OCI-LY7 (cell line): ENCODE measurements around the gene STAG1. TPM values are rescaled to one million over a fixed set of nuclear protein-coding genes. Genes with fewer than 3 reads are reported as not detected.

ENCODE experiments used
- BruUV-seq: library from RNA; stranded (reverse); fragments of 400-500 nt; replicated peaks from 2 replicates; lab custom pipeline; 2021; lab: Mats Ljungman, UMichigan
- CTCF ChIA-PET: fragments of 300-600 bp; sonication (Branson Sonifier 250); formaldehyde crosslinking; loops from one replicate; lab custom pipeline; 2022; ENCODE audit warnings: antibody characterized with exemption; ENCODE audit not compliant: unreplicated experiment; lab: Charles Lee
- POLR2A ChIA-PET: fragments of 300-600 bp; sonication (Branson Sonifier 250); formaldehyde crosslinking; loops from one replicate; lab custom pipeline; 2022; ENCODE audit warnings: antibody characterized with exemption; lab: Charles Lee
- DNase-seq: peaks from one replicate; pipeline ENCODE4 v3.0.0-alpha.2; 2015; ENCODE audit warnings: low spot score
- H2AFZ ChIP-seq: fragments of 200-600 bp; sonication (generic), shearing (Covaris generic); 2 replicates; pipeline ENCODE4 v1.6.1; 2014; ENCODE audit warnings: mild to moderate bottlenecking, antibody characterized with exemption, low read length, moderate library complexity
- H3K27ac ChIP-seq: fragments of 200-600 bp; sonication (generic); 2 replicates; pipeline ENCODE4 v1.5.1; 2014; ENCODE audit warnings: mixed run types, low read depth, mild to moderate bottlenecking, moderate library complexity, low read length, inconsistent platforms; ENCODE audit not compliant: poor library complexity, severe bottlenecking
- H3K36me3 ChIP-seq: fragments of 200-600 bp; sonication (generic); 2 replicates; pipeline ENCODE4 v1.6.1; 2014; ENCODE audit warnings: mild to moderate bottlenecking, antibody characterized with exemption, low read length, moderate library complexity, mixed read lengths; ENCODE audit not compliant: insufficient read depth
- H3K4me1 ChIP-seq: fragments of 200-600 bp; sonication (generic); 2 replicates; pipeline ENCODE4 v1.5.1; 2014; ENCODE audit warnings: mild to moderate bottlenecking, low read length; ENCODE audit not compliant: insufficient read depth, poor library complexity, severe bottlenecking
- H3K4me2 ChIP-seq: fragments of 200-600 bp; sonication (generic); 2 replicates; pipeline ENCODE4 v1.6.1; 2014; ENCODE audit warnings: mild to moderate bottlenecking, low read length
- H3K4me3 ChIP-seq: fragments of 200-600 bp; sonication (generic); 2 replicates; pipeline ENCODE4 v1.5.1; 2014; ENCODE audit warnings: mild to moderate bottlenecking, low read depth, low read length; ENCODE audit not compliant: poor library complexity, severe bottlenecking
- H3K79me2 ChIP-seq: fragments of 200-600 bp; sonication (generic); 2 replicates; pipeline ENCODE4 v1.6.1; 2016; ENCODE audit warnings: low read depth, mild to moderate bottlenecking, low read length, moderate library complexity, mixed read lengths; ENCODE audit not compliant: insufficient read depth
- H3K9me2 ChIP-seq: fragments of 200-600 bp; sonication (generic); 2 replicates; pipeline ENCODE4 v1.6.1; 2016; ENCODE audit warnings: mild to moderate bottlenecking, low read length, mixed read lengths; ENCODE audit not compliant: insufficient read depth
- H3K9me3 ChIP-seq: fragments of 200-600 bp; sonication (generic); 2 replicates; pipeline ENCODE4 v1.6.1; 2014; ENCODE audit warnings: mild to moderate bottlenecking, mixed run types, low read length, mixed read lengths
- H4K20me1 ChIP-seq: fragments of 200-600 bp; sonication (generic); 2 replicates; pipeline ENCODE4 v1.6.1; 2014; ENCODE audit warnings: mild to moderate bottlenecking, antibody characterized with exemption, low read length, moderate library complexity, mixed read lengths; ENCODE audit not compliant: insufficient read depth
- EZH2phosphoT487 ChIP-seq: fragments of 200-600 bp; sonication (generic); IDR thresholded peaks from 2 replicates; pipeline ENCODE4 v1.6.1; 2018; ENCODE audit warnings: low read depth, borderline replicate concordance, mild to moderate bottlenecking, mixed run types, antibody characterized with exemption, low read length, moderate library complexity, mixed read lengths
- intact Hi-C: fragments of 100-400 bp; cut with micrococcal nuclease; formaldehyde crosslinking; loops from one replicate; pipeline ENCODE4 v1.10.0; 2022; ENCODE audit not compliant: unreplicated experiment
- total RNA-seq, 2 experiments: library from RNA; depleted of rRNA in 1 of 2; stranded (reverse); fragments of >200 nt in 1 of 2; shearing (Covaris generic) in 1 of 2; gene quantifications; 2 replicates each; pipeline ENCODE4 v1.2.3, GENCODE V29; 2014 to 2022
- TF ChIP-seq, protein P1 (sequence below): fragments of 200-600 bp; sonication (generic); conservative IDR thresholded peaks from 2 replicates; pipeline ENCODE4 v1.5.1; 2014; ENCODE audit warnings: mild to moderate bottlenecking, antibody characterized with exemption, low read length, moderate library complexity, mixed read lengths

Gene STAG1
- total RNA-seq, 2 experiments from 2014 or later = 30.7 to 46.6 TPM

DNA sequence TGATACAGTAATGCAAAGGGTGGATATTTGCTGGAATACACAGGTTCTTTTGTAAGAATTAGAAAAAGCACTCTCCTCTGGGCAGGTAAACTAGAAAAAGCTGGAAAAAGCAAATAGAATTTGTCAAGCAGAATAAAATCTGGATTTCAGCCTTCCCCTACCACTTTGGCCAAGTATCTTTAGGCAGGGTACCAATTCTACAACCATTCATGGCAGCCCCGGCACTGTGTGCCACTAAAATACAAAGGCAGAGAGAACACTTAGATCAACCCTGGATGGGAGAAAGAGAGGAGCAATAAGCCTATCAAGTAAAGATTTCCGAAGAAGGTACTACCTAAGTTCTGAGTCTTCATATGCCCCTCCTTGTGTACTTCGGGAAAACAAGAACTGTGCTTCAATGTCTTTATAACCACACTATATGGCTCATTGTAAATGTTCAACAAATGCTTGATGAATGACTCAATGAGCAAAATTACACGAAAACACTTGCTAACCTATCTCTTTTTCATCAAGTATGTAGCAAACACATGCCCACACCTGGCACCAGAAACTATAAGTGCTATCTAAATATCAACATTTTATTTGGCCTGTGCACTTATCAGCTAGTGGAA is 20.8 kb downstream of the STAG1 start:
- TF ChIP-seq EZH2phosphoT487 = no peak
- TF ChIP-seq, protein P1, sequence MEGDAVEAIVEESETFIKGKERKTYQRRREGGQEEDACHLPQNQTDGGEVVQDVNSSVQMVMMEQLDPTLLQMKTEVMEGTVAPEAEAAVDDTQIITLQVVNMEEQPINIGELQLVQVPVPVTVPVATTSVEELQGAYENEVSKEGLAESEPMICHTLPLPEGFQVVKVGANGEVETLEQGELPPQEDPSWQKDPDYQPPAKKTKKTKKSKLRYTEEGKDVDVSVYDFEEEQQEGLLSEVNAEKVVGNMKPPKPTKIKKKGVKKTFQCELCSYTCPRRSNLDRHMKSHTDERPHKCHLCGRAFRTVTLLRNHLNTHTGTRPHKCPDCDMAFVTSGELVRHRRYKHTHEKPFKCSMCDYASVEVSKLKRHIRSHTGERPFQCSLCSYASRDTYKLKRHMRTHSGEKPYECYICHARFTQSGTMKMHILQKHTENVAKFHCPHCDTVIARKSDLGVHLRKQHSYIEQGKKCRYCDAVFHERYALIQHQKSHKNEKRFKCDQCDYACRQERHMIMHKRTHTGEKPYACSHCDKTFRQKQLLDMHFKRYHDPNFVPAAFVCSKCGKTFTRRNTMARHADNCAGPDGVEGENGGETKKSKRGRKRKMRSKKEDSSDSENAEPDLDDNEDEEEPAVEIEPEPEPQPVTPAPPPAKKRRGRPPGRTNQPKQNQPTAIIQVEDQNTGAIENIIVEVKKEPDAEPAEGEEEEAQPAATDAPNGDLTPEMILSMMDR = no peak
- peak overlapping the region; percentile 27 for H3K4me2 ChIP-seq
- no peak overlapping the region for H2AFZ ChIP-seq
- TSS peak; percentile 9 for BruUV-seq
- peaks cover 26% of the 10 kb centered on the region for H3K4me1 ChIP-seq
- intact Hi-C loops = no loop called here
- peaks cover 26% of the 10 kb centered on the region for H4K20me1 ChIP-seq
- H3K27ac ChIP-seq = no peak overlapping the region
- no peaks in the 10 kb centered on the region for H3K9me3 ChIP-seq
- POLR2A ChIA-PET = interaction anchor here (0.8 kb wide), 1 partner anchor 14 kb away, joined by 6 read pairs; no protein-coding TSS in a partner anchor
- no peak overlapping the region for H3K4me3 ChIP-seq
- peaks cover 99% of the 10 kb centered on the region for H3K79me2 ChIP-seq
- DNase-seq = no peak
- CTCF ChIA-PET = no interaction called here
- peaks cover 2% of the 10 kb centered on the region; the same call in 1 of the 2 replicates for H3K36me3 ChIP-seq
- no peaks in the 10 kb centered on the region for H3K9me2 ChIP-seq

DNA sequence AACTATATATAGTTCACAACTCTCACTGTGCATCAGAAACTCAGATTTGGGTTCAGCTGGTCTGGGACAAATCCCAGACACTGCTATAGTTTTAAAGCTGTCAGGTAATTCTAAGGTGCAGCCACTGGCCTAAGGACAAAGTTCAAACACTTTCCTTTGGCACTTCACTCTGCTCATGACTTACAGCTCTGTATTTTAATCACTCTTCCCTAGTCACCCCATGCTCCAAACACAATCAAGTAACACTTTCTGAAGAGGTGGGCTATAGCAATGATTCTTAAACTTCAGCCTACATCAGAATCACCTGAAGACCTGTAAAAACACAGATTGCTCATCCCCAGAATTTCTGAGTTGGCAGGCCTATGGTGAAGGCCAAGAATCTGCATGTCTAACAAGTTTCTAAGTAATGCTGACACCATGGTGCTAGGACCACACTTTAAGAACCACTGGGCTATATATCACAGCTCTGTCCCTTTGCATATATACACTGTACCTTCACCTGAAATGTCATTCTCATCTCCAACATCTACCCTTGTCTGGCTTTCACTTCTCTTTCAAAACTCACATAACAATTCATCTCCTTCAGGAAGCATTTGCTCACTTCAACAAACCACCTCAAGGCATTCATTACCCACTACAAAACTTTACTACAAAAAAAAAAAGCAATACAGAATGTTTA is 21.4 kb downstream of the STAG1 start:
- intact Hi-C loops = no loop called here
- H3K4me3 ChIP-seq = no peak overlapping the region
- H3K36me3 ChIP-seq = no peaks in the 10 kb centered on the region
- H3K4me1 ChIP-seq = peaks cover 28% of the 10 kb centered on the region
- peaks cover 32% of the 10 kb centered on the region for H4K20me1 ChIP-seq
- peaks cover 99% of the 10 kb centered on the region for H3K79me2 ChIP-seq
- H3K4me2 ChIP-seq = peak overlapping the region; percentile 27
- TF ChIP-seq, protein P1 = no peak
- TF ChIP-seq EZH2phosphoT487 = no peak
- no peak overlapping the region for H3K27ac ChIP-seq
- no TSS peak for BruUV-seq
- ChIA-PET POLR2A (interaction anchor here (0.7 to 1.7 kb wide), 4 partner anchors 15 to 177 kb away, joined by 3 to 9 read pairs (median 4); no protein-coding TSS in a partner anchor), CTCF (no interaction called here)
- no peaks in the 10 kb centered on the region for H3K9me3 ChIP-seq
- H3K9me2 ChIP-seq = no peaks in the 10 kb centered on the region
- DNase-seq = peak; percentile 35
- no peak overlapping the region for H2AFZ ChIP-seq
